ENCODE measurements around the gene MYL3.

GRCh38 chr3:46825450-46825849 is 37.8 kb downstream of the MYL3 start:
- TF ChIP-seq CTCF (IDR thresholded peaks at IDR 0.05) = no peak
- no peak for TF ChIP-seq POLR2A (IDR thresholded peaks at IDR 0.05)
- TF ChIP-seq POLR2AphosphoS5 (IDR thresholded peaks at IDR 0.05) = no peak
- no peak for TF ChIP-seq EP300 (IDR thresholded peaks at IDR 0.05)
